MCF 10A (cell line): ENCODE results near the gene MYO16. TPM values are rescaled to one million over a fixed set of nuclear protein-coding genes. Genes with fewer than 3 reads are reported as not detected.

Source experiments
- BruUV-seq: library from RNA; stranded (reverse); fragments of 400-500 nt; replicated peaks from 2 replicates; lab custom pipeline; 2021; lab: Mats Ljungman, UMichigan
- CTCF ChIA-PET: fragments of 300-600 bp; sonication (Branson Sonifier 250); formaldehyde crosslinking; extraction: SDS; loops from one replicate; lab custom pipeline; 2021; ENCODE audit warnings: antibody characterized with exemption, inconsistent platforms; lab: Yijun Ruan, JAX
- POLR2A ChIA-PET: fragments of 300-600, 350-650 bp; sonication (Branson Sonifier 250); formaldehyde crosslinking; extraction: SDS; loops from one replicate; lab custom pipeline; 2020; ENCODE audit warnings: antibody characterized with exemption, inconsistent platforms; lab: Yijun Ruan, JAX
- DNase-seq: peaks from one replicate; pipeline ENCODE4 v3.0.0-alpha.2; 2018; ENCODE audit not compliant: unreplicated experiment
- H3K27ac Mint-ChIP-seq: one replicate; pipeline ENCODE4 v1.8.0; 2022; ENCODE audit warnings: mild to moderate bottlenecking, low read depth, mixed read lengths; ENCODE audit not compliant: unreplicated experiment
- H3K27me3 Mint-ChIP-seq: one replicate; pipeline ENCODE4 v1.8.0; 2022; ENCODE audit warnings: mixed read lengths; ENCODE audit not compliant: insufficient read depth, unreplicated experiment
- H3K36me3 Mint-ChIP-seq: one replicate; pipeline ENCODE4 v1.8.0; 2022; ENCODE audit warnings: mild to moderate bottlenecking, moderate library complexity, mixed read lengths; ENCODE audit not compliant: insufficient read depth, unreplicated experiment
- H3K4me1 Mint-ChIP-seq: one replicate; pipeline ENCODE4 v1.8.0; 2022; ENCODE audit warnings: mixed read lengths; ENCODE audit not compliant: insufficient read depth, unreplicated experiment
- H3K4me3 Mint-ChIP-seq: one replicate; pipeline ENCODE4 v1.8.0; 2022; ENCODE audit warnings: mild to moderate bottlenecking, moderate library complexity, mixed read lengths; ENCODE audit not compliant: unreplicated experiment
- H3K9me3 Mint-ChIP-seq: one replicate; pipeline ENCODE4 v1.8.0; 2022; ENCODE audit warnings: mixed read lengths; ENCODE audit not compliant: unreplicated experiment
- intact Hi-C: fragments of 100-400 bp; cut with micrococcal nuclease; formaldehyde crosslinking; loops from 2 replicates; pipeline ENCODE4 v1.14.1; 2022
- total RNA-seq: library from RNA; stranded (reverse); gene quantifications from 2 replicates; pipeline ENCODE4 v1.2.3, GENCODE V29; 2022
- TF ChIP-seq, protein P1 (sequence below): fragments of 200-600 bp; IDR thresholded peaks from one replicate; pipeline ENCODE4 v1.8.0; 2022; ENCODE audit warnings: antibody characterized with exemption, mild to moderate bottlenecking; ENCODE audit not compliant: unreplicated experiment

The MYO16 gene
- total RNA-seq, 1 experiment from 2014 or later = not detected

DNA sequence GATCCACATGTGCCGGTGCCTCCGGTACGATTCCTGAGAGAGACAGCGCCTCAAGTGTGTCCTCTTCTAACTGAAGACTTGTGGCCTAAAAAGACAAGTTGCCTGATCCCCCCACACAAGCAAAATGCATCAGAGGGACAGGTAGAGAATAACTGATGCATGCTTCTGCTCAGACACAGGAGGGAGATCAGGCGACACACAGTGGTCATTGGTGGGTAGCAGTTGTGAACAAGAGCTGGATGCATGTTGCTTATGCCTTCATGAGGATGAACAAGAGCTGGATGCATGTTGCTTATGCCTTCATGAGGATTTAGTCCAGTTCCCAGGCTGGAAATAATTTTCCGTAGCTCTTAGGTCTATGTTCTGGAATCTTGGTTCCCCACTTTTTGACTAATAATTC lies 505.6 kb downstream of the MYO16 start:
- peaks cover 6% of the 10 kb centered on the region for H3K9me3 Mint-ChIP-seq
- intact Hi-C loops = no loop called here
- H3K4me1 Mint-ChIP-seq = no peaks in the 10 kb centered on the region
- no peaks in the 10 kb centered on the region for H3K27me3 Mint-ChIP-seq
- TF ChIP-seq, protein P1, sequence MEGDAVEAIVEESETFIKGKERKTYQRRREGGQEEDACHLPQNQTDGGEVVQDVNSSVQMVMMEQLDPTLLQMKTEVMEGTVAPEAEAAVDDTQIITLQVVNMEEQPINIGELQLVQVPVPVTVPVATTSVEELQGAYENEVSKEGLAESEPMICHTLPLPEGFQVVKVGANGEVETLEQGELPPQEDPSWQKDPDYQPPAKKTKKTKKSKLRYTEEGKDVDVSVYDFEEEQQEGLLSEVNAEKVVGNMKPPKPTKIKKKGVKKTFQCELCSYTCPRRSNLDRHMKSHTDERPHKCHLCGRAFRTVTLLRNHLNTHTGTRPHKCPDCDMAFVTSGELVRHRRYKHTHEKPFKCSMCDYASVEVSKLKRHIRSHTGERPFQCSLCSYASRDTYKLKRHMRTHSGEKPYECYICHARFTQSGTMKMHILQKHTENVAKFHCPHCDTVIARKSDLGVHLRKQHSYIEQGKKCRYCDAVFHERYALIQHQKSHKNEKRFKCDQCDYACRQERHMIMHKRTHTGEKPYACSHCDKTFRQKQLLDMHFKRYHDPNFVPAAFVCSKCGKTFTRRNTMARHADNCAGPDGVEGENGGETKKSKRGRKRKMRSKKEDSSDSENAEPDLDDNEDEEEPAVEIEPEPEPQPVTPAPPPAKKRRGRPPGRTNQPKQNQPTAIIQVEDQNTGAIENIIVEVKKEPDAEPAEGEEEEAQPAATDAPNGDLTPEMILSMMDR = no peak
- CTCF ChIA-PET = interaction anchor here (0.5 to 1.0 kb wide), 2 partner anchors 10 to 39 kb away, joined by 3 to 4 read pairs; no protein-coding TSS in a partner anchor
- POLR2A ChIA-PET = no interaction called here
- no peak for DNase-seq
- BruUV-seq = no TSS peak
- H3K4me3 Mint-ChIP-seq = no peak overlapping the region
- H3K36me3 Mint-ChIP-seq = no peaks in the 10 kb centered on the region
- no peak overlapping the region for H3K27ac Mint-ChIP-seq

DNA sequence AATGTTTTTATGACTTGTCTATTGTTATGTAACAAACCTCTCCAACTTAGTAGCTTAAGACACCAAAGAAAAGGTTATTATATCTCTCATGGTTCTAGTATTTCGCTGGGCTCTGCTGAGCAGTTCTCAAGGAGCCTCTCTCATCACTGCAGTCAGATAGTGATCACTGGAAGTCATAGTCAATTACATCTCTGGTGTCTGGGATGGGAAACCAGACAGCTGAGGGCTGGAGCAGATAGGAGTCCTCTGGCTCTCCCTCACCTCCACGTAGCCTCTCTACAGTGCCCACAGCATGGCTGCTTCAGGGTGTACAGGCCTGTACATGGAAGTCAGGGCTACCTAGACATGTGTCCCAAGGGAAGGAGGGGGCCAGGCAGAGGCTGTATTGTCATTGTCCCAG lies 507.5 kb downstream of the MYO16 start:
- no peak overlapping the region for H3K27ac Mint-ChIP-seq
- H3K4me1 Mint-ChIP-seq = no peaks in the 10 kb centered on the region
- ChIA-PET CTCF (interaction anchor here (0.6 to 0.7 kb wide), 3 partner anchors 48 to 183 kb away, joined by 3 to 5 read pairs (median 3); no protein-coding TSS in a partner anchor), POLR2A (interaction anchor here (1.1 kb wide), 1 partner anchor 221 kb away, joined by 4 read pairs; no protein-coding TSS in a partner anchor)
- TF ChIP-seq, protein P1 = no peak
- BruUV-seq = no TSS peak
- H3K4me3 Mint-ChIP-seq = no peak overlapping the region
- intact Hi-C loops = no loop called here
- H3K27me3 Mint-ChIP-seq = no peaks in the 10 kb centered on the region
- peaks cover 6% of the 10 kb centered on the region for H3K9me3 Mint-ChIP-seq
- H3K36me3 Mint-ChIP-seq = no peaks in the 10 kb centered on the region
- DNase-seq = no peak

DNA sequence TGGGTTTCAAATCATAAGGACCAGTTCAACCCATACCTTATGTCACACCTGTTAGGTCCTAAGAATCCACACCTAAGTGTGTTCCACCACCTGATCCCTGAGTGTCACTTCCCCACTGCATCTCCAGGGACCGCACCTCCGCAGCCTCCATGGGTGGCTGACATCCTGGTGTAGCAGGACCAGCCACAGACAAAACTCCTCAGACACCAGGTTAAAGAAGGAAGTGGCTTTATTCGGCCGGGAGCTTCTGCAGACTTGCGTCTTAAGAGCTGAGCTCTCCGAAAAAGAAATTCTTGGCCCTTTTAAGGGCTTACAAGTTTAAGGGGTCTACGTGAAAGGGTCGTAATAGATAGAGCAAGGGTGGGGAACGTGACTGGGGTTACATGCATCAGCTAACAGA lies 509.9 kb downstream of the MYO16 start:
- no peak for DNase-seq
- ChIA-PET CTCF (interaction anchor here (0.6 kb wide), 1 partner anchor 9 kb away, joined by 3 read pairs; no protein-coding TSS in a partner anchor), POLR2A (interaction anchor here (1.1 kb wide), 1 partner anchor 9 kb away, joined by 4 read pairs; no protein-coding TSS in a partner anchor)
- H3K9me3 Mint-ChIP-seq = peaks cover 6% of the 10 kb centered on the region
- BruUV-seq = no TSS peak
- intact Hi-C loops = no loop called here
- TF ChIP-seq, protein P1 = no peak
- H3K4me3 Mint-ChIP-seq = no peak overlapping the region
- H3K27ac Mint-ChIP-seq = no peak overlapping the region
- H3K36me3 Mint-ChIP-seq = no peaks in the 10 kb centered on the region
- no peaks in the 10 kb centered on the region for H3K27me3 Mint-ChIP-seq
- no peaks in the 10 kb centered on the region for H3K4me1 Mint-ChIP-seq

DNA sequence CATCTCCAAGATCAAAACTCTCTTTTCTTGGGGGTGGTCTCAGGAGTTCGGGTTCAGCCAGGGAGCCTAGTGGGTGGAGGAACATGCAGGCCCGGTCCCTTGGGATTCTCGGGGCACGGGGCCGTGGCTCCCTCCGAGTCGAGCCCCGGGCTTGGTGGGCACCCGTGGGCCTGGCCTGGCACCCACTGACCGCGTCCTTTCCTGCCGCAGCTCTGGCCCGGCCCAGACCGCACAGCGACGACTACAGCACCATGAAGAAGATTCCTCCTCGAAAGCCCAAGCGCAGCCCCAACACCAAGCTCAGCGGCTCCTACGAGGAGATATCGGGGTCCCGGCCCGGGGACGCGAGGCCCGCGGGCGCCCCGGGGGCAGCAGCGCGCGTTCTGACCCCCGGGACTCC lies 510.6 kb downstream of the MYO16 start:
- intact Hi-C loops = no loop called here
- ChIA-PET POLR2A (interaction anchor here (1.1 kb wide), 1 partner anchor 8 kb away, joined by 4 read pairs; no protein-coding TSS in a partner anchor), CTCF (no interaction called here)
- H3K4me1 Mint-ChIP-seq = no peaks in the 10 kb centered on the region
- H3K4me3 Mint-ChIP-seq = no peak overlapping the region
- no TSS peak for BruUV-seq
- no peak overlapping the region for H3K27ac Mint-ChIP-seq
- TF ChIP-seq, protein P1 = no peak
- H3K9me3 Mint-ChIP-seq = peaks cover 6% of the 10 kb centered on the region
- no peak for DNase-seq
- H3K27me3 Mint-ChIP-seq = no peaks in the 10 kb centered on the region
- no peaks in the 10 kb centered on the region for H3K36me3 Mint-ChIP-seq
